RPMI8226 (cell line): Measurements from ENCODE around the gene FARP2.
"Not testable (repeated sequence)": the region's sequence is repeated elsewhere in the genome, so short reads cannot be mapped to it uniquely, and the experiment has no call there.

ENCODE experiments used
- DNase-seq: peaks from one replicate; pipeline ENCODE4 v3.0.0-alpha.2; 2015

FARP2 gene, protein sequence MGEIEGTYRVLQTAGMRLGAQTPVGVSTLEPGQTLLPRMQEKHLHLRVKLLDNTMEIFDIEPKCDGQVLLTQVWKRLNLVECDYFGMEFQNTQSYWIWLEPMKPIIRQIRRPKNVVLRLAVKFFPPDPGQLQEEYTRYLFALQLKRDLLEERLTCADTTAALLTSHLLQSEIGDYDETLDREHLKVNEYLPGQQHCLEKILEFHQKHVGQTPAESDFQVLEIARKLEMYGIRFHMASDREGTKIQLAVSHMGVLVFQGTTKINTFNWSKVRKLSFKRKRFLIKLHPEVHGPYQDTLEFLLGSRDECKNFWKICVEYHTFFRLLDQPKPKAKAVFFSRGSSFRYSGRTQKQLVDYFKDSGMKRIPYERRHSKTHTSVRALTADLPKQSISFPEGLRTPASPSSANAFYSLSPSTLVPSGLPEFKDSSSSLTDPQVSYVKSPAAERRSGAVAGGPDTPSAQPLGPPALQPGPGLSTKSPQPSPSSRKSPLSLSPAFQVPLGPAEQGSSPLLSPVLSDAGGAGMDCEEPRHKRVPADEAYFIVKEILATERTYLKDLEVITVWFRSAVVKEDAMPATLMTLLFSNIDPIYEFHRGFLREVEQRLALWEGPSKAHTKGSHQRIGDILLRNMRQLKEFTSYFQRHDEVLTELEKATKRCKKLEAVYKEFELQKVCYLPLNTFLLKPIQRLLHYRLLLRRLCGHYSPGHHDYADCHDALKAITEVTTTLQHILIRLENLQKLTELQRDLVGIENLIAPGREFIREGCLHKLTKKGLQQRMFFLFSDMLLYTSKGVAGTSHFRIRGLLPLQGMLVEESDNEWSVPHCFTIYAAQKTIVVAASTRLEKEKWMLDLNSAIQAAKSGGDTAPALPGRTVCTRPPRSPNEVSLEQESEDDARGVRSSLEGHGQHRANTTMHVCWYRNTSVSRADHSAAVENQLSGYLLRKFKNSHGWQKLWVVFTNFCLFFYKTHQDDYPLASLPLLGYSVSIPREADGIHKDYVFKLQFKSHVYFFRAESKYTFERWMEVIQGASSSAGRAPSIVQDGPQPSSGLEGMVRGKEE

GRCh38 chr2:241355983-241356870 lies at the start of gene FARP2:
Gene FARP2, plus strand, starts transcription at chr2:241356285. Its CDS starts 16,823 bp downstream, at chr2:241373108.
- DNase-seq = peak; percentile 98

DNA sequence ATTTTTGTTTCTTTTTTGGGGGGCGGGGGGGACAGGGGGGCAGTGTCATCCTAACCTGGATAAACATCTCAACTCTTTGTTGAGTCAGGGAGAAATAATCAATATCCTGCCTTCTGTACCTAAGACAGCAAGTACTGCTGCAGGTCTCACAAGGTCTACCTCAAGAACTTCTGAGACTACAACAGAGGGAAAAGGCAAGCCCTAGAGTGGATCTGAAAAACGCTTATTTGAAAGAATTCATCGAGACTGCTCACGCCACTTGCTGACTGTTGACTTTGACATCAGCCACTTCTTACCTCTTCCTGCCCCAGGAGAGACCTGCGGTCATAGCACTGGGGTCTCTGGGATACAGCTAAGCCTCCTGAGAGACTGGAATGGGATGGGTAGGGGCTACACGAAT lies 49.0 kb upstream of the FARP2 start:
- peak; percentile 25 for DNase-seq

DNA sequence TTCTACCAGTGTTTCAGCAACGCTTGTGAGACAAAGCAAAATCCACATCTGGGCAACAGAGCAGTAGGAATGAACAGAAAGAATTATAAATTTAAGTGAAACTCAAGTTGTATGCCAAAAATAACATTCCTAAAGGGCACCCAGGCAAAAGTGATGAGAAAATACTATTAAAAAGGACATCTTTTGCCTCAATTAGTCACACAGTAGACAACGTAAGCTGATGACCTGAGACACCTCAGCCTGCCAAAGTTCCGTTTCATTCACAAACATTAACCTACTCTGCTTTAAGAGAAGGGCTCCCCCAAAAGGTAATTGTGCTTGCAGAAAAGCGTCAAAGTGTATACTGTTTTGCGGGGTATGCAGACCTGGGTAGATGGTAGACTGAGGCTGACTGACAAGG lies 47.8 kb upstream of the FARP2 start:
- DNase-seq = no peak

DNA sequence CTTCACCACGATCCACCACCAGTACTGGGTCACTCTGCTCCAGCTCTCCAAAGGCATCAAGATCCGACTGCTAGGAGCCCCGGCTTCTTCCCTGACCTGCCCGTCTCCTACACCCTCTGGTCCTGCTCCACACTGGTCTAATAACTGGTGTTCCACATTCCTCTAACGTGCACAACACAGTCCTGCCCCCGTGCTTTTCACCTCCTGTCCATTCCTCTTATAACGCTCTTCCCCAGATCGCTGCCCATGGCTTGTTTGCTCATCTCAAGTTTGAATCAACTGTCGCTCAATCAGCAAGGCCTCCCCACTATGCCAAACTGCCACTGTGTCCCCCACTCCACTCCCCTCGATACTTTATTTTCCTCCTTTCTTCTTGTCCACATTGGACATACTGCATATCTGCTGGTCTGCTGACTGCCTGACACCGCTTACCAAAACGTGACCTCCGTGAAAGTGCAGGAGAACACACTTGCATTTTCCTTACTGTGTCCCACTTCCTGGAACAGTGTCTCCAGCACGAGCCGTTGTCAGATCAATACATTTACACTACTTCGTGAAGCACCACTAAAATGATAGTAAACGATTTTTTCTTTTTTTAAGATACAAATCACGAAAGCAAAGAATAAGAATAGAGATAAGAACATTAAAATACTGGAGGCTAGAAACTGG lies 47.1 kb upstream of the FARP2 start:
- DNase-seq = no peak

DNA sequence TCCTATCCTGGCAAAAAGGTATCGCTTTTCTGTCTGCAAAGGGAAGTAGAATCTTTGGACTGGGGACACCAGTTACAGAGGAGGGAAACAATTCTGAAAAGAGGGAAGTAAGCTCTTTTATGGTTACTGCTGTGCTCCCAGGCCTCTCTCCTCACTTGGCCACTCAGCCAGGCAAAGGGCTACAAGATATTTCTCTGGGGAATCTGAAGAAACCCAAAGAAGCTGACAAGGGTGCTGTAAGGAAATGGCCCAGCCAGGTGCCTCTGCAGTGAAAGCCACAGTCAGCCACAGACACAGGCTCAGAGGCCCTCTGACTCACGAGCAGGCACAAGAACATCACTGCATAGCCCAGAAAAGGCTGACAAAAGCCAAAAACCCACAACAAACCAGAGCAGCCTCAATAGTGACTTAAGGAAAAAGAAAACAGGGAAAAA lies 46.4 kb upstream of the FARP2 start:
- DNase-seq = peak; percentile 68

GRCh38 chr2:241310917-241311566 lies 45.0 kb upstream of the FARP2 start:
- DNase-seq = no peak

DNA sequence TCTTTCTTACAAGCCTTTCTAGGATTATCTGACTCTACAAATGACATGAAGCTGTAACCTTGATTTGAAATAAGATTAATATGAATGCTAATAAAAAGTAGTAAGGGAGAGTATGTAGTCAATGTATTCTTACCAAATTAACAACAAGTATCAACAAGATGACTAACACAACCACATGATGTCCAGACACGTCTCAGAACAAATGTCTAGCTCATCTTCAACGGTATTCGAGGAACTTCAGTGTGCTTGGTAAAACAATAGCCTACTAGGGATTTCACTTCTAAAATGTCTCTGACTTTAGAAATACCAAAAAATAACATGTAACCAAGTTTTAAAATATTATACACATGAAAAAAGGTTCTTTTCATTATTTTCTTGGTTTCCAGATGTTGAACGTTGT lies 44.0 kb upstream of the FARP2 start:
- DNase-seq = no peak

DNA sequence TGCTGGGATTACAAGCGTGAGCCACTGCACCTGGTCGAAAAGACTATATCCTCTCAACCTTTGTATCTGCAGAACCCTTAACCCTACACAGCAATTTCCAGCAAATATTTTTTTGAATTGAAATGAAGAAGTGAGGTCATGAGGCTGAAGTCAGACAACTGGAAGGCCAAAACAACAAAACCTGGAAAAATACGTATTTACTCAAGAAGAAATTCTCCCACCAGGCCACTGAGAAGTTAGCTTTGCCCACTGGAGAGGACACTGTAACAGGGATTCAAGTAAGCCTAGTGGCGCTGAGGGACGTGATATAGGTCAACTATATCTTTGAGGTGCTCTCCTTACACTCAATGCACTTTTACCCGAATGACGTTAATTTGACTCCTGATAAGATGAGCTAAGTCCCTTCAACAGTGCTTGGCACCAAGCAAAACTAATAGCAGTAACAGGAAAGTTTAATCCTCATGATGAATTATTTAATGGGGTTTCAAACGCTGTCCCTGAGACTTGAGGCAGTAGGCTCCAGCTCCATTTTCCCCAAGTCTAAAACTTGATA lies 42.5 kb upstream of the FARP2 start:
- no peak for DNase-seq

DNA sequence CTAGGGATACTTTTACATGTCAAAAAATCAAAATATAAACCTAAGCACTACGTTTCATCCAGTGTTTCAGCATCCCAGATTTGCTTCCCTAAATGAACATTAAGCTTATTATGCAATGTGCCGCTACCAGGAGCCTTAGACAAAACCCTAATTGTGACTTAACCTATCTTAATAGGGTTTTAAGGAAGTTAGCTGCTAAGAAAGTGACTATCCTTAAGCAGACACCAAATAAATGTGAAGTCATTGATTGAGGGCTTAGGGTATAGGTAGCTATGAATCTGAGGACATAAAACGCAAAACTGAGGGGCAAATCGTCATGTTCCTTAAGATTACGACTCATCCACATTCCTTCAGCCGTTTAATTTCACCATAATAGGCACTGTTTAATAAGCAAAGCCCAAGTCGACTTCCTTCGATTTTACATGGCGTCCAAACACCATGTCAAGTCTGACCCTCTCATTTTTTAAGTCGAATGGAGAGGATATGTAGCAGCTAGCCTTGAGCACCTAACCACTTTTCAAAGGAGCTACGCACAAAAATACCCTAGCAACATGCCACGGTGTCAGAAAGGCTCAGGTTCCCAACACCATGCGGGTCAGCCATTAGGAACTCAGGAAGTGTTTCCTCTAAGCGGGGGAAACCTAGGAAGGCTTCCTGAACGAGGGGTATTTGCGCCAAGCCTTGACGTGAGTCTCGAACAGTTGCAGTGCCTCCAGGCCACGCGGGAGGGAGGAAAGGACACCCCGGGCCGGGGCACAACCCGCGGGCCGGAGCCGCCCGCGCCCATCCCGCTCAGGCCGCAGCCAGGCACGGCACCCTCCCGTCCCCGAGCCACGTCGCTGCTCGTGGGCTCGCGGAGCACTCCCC lies 41.6 kb upstream of the FARP2 start:
- no peak for DNase-seq

DNA sequence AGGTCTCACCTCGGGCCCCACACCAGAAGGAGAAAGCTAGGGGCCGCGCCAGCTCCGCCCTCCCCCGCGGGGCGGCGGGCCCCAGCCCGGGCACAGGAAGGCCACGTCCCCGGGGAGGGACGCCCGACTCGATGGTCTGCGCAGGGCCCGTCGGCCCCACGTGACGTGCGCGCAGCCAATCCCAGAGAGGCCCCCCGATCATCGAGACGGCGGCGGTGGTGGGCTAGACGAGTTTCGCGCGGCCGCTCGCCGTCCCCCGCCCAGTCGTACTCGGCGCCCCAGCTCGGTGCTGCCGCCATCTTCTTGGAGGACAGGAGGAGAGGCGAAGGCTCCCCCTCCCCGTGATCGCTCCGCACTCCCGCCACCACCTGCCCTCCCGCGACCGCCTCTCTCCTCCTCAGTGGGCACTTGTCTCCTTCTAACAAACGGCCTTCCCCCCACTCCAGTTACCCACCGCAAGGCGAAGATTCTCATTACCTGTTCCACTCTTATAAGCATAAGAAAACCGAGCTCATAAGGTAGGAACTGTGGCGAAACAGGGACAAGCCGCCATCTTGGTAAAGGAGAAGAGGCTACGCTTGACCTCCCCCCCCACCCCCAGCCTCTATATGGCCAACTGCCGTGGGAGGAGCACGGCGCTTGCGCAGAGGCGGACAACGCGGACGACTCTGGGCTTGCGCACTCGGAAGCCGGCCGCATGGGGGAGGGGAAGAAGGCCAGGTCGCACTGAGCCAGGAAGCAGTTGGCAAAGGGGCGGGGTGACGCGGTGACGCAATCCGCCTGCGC lies 40.8 kb upstream of the FARP2 start, which contains the start of gene HDLBP:
TSS of gene HDLBP (minus strand) at position 580 of the 786 bp plus-strand sequence. CDS start 48,803 bp downstream, outside the sequence.
- DNase-seq = peak; percentile 97

- DNase-seq = peak; percentile 58
These were observed 40.0 kb upstream of the FARP2 start, which contains the start of gene SEPTIN2 for GRCh38 chr2:241315879-241316631. Gene SEPTIN2, plus strand, starts transcription at chr2:241315925. Its CDS starts 8,308 bp downstream, at chr2:241324233.

GRCh38 chr2:241316825-241317224 lies 39.3 kb upstream of the FARP2 start:
- no peak for DNase-seq

DNA sequence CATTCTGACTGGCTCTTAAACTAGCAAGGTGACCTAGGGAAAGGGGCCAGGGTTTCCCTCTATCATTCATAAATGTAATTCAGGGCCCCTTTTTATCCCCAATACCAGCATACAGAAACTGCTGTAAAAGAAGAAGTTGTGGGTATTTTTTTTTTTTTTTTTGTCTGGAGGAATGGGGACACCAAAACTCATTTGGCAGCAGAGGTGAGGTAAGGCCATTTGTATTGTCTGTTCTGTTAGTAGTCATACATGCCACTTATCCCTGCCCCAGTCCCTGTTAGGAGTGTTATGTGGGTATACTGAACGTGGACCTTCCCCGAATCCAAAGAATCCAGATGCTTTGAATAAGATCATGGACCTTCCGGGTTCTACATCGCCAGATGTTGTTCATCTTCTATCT lies 38.7 kb upstream of the FARP2 start:
- no peak for DNase-seq

DNA sequence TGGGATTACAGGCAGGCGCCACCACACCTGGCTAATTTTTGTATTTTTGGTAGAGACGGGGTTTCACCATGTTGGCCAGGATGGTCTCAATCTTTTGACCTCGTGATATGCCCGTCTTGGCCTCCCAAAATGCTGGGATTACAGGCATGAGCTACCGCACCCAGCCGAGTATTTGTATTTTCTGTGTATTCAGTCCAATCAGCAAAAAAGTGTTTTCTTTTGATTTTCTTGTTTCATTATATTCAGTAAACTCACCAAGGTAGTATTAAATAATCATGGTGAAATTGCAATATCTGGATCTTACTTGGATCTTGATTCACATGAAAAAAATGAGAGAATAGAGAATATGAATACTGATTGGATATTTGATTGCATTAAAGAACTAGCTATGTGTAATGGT lies 37.3 kb upstream of the FARP2 start:
- not testable (repeated sequence) for DNase-seq

GRCh38 chr2:241320394-241320793 lies 35.7 kb upstream of the FARP2 start:
- no peak for DNase-seq

DNA sequence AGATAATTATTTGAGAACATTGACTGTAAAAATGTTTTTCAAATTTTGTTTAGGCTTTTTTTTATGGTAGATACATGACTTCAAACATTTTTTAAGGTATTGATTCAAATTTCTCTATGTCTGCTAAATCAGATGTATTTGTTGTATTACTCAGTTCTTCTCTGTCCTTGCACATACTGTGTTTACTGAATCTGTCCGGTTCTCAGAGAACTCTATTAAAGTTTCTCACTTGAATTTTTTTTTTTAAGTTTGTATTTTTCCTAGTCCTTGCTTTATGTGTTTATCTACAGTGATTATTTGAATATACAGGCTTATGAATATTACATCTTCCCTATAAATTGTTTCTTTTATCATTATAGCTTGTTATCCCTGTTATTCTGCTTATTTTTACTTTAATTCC lies 35.1 kb upstream of the FARP2 start:
- DNase-seq = no peak

- DNase-seq = no peak
These were observed 34.2 kb upstream of the FARP2 start for GRCh38 chr2:241321886-241322285.

DNA sequence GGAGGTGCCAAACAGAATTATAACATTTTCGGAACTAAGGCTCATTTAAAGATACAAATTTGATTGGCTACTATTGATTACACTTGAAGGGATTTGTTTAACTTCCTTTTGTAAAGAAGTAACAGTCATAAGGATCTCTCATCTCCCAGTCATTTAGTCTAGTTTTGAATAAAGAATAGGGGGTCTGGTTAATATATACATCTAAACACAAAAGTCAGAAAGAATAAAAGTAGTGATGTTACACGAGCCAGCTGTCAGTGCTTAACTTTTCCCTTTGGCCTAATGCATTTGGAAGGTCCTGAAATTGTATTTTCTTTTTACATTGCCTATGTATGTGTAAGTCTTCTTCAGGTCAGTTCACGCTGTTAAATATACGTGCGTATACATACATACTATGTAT lies 32.3 kb upstream of the FARP2 start:
- no peak for DNase-seq
